Stromal cell of bone marrow (primary cell): ENCODE data around the gene CFAP74.

ENCODE experiments used
- DNase-seq: peaks from one replicate; pipeline ENCODE4 v3.0.0-alpha.2; 2012; ENCODE audit warnings: low read depth

CFAP74 gene

GRCh38 chr1:2039251-2039650, 35.7 kb upstream of the CFAP74 start:
- no peak for DNase-seq

- DNase-seq = no peak
Observed at GRCh38 chr1:2038229-2038628, 34.6 kb upstream of the CFAP74 start.

- no peak for DNase-seq
Observed at GRCh38 chr1:2037314-2037979, 33.9 kb upstream of the CFAP74 start.

- no peak for DNase-seq
Observed at GRCh38 chr1:2036287-2036686, 32.7 kb upstream of the CFAP74 start.

GRCh38 chr1:2033165-2033564, 29.6 kb upstream of the CFAP74 start:
- DNase-seq = no peak

- no peak for DNase-seq
Observed at GRCh38 chr1:2032737-2033136, 29.2 kb upstream of the CFAP74 start.

- DNase-seq = no peak
Observed at GRCh38 chr1:2031546-2032540, 28.3 kb upstream of the CFAP74 start.

- DNase-seq = no peak
Observed at GRCh38 chr1:2030076-2030871, 26.7 kb upstream of the CFAP74 start.

- no peak for DNase-seq
Observed at GRCh38 chr1:2029561-2029960, 26.0 kb upstream of the CFAP74 start.

GRCh38 chr1:2028870-2029560, 25.4 kb upstream of the CFAP74 start:
- DNase-seq = no peak

- DNase-seq = no peak
Observed at GRCh38 chr1:2027961-2028583, 24.5 kb upstream of the CFAP74 start.

GRCh38 chr1:2025491-2025981, 21.9 kb upstream of the CFAP74 start:
- no peak for DNase-seq

- no peak for DNase-seq
Observed at GRCh38 chr1:2024887-2025286, 21.3 kb upstream of the CFAP74 start.

- DNase-seq = no peak
Observed at GRCh38 chr1:2024451-2024850, 20.9 kb upstream of the CFAP74 start.

GRCh38 chr1:2023187-2023586, 19.6 kb upstream of the CFAP74 start:
- DNase-seq = no peak

- DNase-seq = no peak
Observed at GRCh38 chr1:2022063-2022770, 18.6 kb upstream of the CFAP74 start.

- DNase-seq = no peak
Observed at GRCh38 chr1:2021550-2021949, 18.0 kb upstream of the CFAP74 start.

GRCh38 chr1:2020310-2020655, 16.7 kb upstream of the CFAP74 start:
- no peak for DNase-seq

GRCh38 chr1:2019571-2020309, 16.2 kb upstream of the CFAP74 start:
- DNase-seq = no peak

- DNase-seq = no peak
Observed at GRCh38 chr1:2019172-2019543, 15.6 kb upstream of the CFAP74 start, which contains the start of gene GABRD. GABRD (plus strand) TSS chr1:2019345; CDS start chr1:2019424, 79 bp downstream.
